Esophagus muscularis mucosa (tissue), 3 donors: Measurements from ENCODE around the gene EML6.

Experiments used
- CTCF ChIP-seq, 3 experiments: fragments of 200-600 bp in 2 of 3; fragments of 450-650 bp in 1 of 3; sonication (generic) in 2 of 3; IDR thresholded peaks; one replicate each; pipeline ENCODE4 v1.5.1; 2017 to 2019; ENCODE audit warnings: antibody characterized with exemption in 3 of 3, mild to moderate bottlenecking in 2 of 3, moderate library complexity in 1 of 3
- POLR2AphosphoS5 ChIP-seq, 2 donors: sonication (generic); formaldehyde crosslinking; IDR thresholded peaks; one replicate each; pipeline ENCODE4 v1.6.1; 2017; ENCODE audit warnings: antibody characterized with exemption in 2 of 2

GRCh38 chr2:54839461-54840255, 116.2 kb downstream of the EML6 start:
- TF ChIP-seq POLR2AphosphoS5 (IDR thresholded peaks at IDR 0.05) (no peak), CTCF (IDR thresholded peaks at IDR 0.05) (no peak)
